Renal pelvis (tissue), 4 donors: ENCODE data around the gene RITA1. TPM values are rescaled to one million over a fixed set of nuclear protein-coding genes. Genes with fewer than 3 reads are reported as not detected.
A peak's percentile ranks its signal among the peaks of the same experiment; 100 is the strongest.
"Not testable (repeated sequence)": the region's sequence is repeated elsewhere in the genome, so short reads cannot be mapped to it uniquely, and the experiment has no call there.

ENCODE experiments used
- DNase-seq: peaks from one replicate; pipeline ENCODE4 v3.0.0-alpha.2; 2013
- polyA plus RNA-seq, 3 donors: library from polyadenylated mRNA; unstranded; fragments of 120-200 nt; gene quantifications; one replicate each; pipeline ENCODE4 v1.2.1, GENCODE V29; 2013; ENCODE audit not compliant: insufficient read length in 3 of 3

The RITA1 gene
- polyA plus RNA-seq, 3 donors: 17.2 to 21.5 (median 20.5) TPM

- no peak for DNase-seq
Measured at GRCh38 chr12:113200021-113200797, 14.7 kb downstream of the RITA1 start.

- DNase-seq: no peak
Measured at GRCh38 chr12:113201187-113202177, 16.0 kb downstream of the RITA1 start.

GRCh38 chr12:113202300-113203075 is 17.0 kb downstream of the RITA1 start:
- DNase-seq: no peak

GRCh38 chr12:113203852-113204760 is 18.6 kb downstream of the RITA1 start:
- no peak for DNase-seq

GRCh38 chr12:113204804-113205203 is 19.3 kb downstream of the RITA1 start:
- no peak for DNase-seq

GRCh38 chr12:113206802-113207201 is 21.3 kb downstream of the RITA1 start:
- DNase-seq: not testable (repeated sequence)

- DNase-seq: no peak
Measured at GRCh38 chr12:113207613-113208040, 22.1 kb downstream of the RITA1 start.

GRCh38 chr12:113208041-113208934 is 22.8 kb downstream of the RITA1 start:
- no peak for DNase-seq

- DNase-seq: no peak
Measured at GRCh38 chr12:113211160-113211559, 25.6 kb downstream of the RITA1 start.

GRCh38 chr12:113214895-113215400 is 29.4 kb downstream of the RITA1 start:
- DNase-seq: no peak

GRCh38 chr12:113216027-113216426 is 30.5 kb downstream of the RITA1 start:
- no peak for DNase-seq

- DNase-seq: no peak
Measured at GRCh38 chr12:113220593-113221180, 35.2 kb downstream of the RITA1 start.

- DNase-seq: peak; percentile 100
Measured at GRCh38 chr12:113221181-113221996, 35.9 kb downstream of the RITA1 start, which contains the start of gene TPCN1. TSS of gene TPCN1 (plus strand) at chr12:113221464. CDS start at chr12:113226853, 5,389 bp downstream.

- DNase-seq: no peak
Measured at GRCh38 chr12:113221997-113222729, 36.6 kb downstream of the RITA1 start.

- DNase-seq: no peak
Measured at GRCh38 chr12:113222730-113223531, 37.4 kb downstream of the RITA1 start.

- no peak for DNase-seq
Measured at GRCh38 chr12:113224955-113225354, 39.4 kb downstream of the RITA1 start.
